GM18867 (cell line): Measurements from ENCODE around the gene MED7.
"Not testable (repeated sequence)": the region's sequence is repeated elsewhere in the genome, so short reads cannot be mapped to it uniquely, and the experiment has no call there.

Experiments used
- ATAC-seq: cut with Tn5 transposase; IDR thresholded peaks from one replicate; pipeline ENCODE4 v1.9.1; 2021; ENCODE audit warnings: mild to moderate bottlenecking, moderate library complexity; ENCODE audit not compliant: unreplicated experiment

MED7 gene

GRCh38 chr5:157142317-157143126, at the start of gene MED7:
MED7 (minus strand) TSS chr5:157142865; CDS start chr5:157139431, 3,434 bp downstream.
- peak; percentile 99 for ATAC-seq

- peak; percentile 88 for ATAC-seq
These were observed 46.6 kb upstream of the MED7 start for GRCh38 chr5:157189223-157189622.

- no peak for ATAC-seq
These were observed 45.6 kb upstream of the MED7 start for GRCh38 chr5:157188270-157188669.

- ATAC-seq: no peak
These were observed 44.5 kb upstream of the MED7 start for GRCh38 chr5:157187046-157187754.

- ATAC-seq: no peak
These were observed 43.8 kb upstream of the MED7 start for GRCh38 chr5:157186309-157187045.

GRCh38 chr5:157185122-157185521, 42.5 kb upstream of the MED7 start:
- not testable (repeated sequence) for ATAC-seq

GRCh38 chr5:157184117-157184670, 41.5 kb upstream of the MED7 start:
- no peak for ATAC-seq

GRCh38 chr5:157182143-157182757, 39.6 kb upstream of the MED7 start:
- no peak for ATAC-seq

- ATAC-seq: no peak
These were observed 38.0 kb upstream of the MED7 start, which contains the start of gene ITK for GRCh38 chr5:157180374-157181264. ITK (plus strand) TSS chr5:157180840; CDS start chr5:157180978, 138 bp downstream.

- ATAC-seq: no peak
These were observed 36.3 kb upstream of the MED7 start for GRCh38 chr5:157178966-157179365.

- no peak for ATAC-seq
These were observed 35.3 kb upstream of the MED7 start for GRCh38 chr5:157177953-157178352.

- ATAC-seq: no peak
These were observed 32.5 kb upstream of the MED7 start for GRCh38 chr5:157175071-157175612.

GRCh38 chr5:157172403-157172802, 29.7 kb upstream of the MED7 start:
- ATAC-seq: peak; percentile 98

GRCh38 chr5:157168286-157168685, 25.6 kb upstream of the MED7 start:
- no peak for ATAC-seq

- no peak for ATAC-seq
These were observed 24.6 kb upstream of the MED7 start for GRCh38 chr5:157167214-157167621.

- ATAC-seq: no peak
These were observed 23.8 kb upstream of the MED7 start, which contains the start of gene GARIN3 for GRCh38 chr5:157166214-157167213. GARIN3 (minus strand) TSS chr5:157166264; CDS start chr5:157166168, 96 bp downstream.

- no peak for ATAC-seq
These were observed 23.0 kb upstream of the MED7 start for GRCh38 chr5:157165668-157166067.

- ATAC-seq: no peak
These were observed 22.6 kb upstream of the MED7 start for GRCh38 chr5:157165261-157165660.
